ENCODE results near the gene MAML2. TPM values are rescaled to one million over a fixed set of nuclear protein-coding genes. Genes with fewer than 3 reads are reported as not detected.

Gene MAML2
- total and polyA plus RNA-seq, 9 of the 15 experiments (the other 6 are each of a cell fraction or from before 2014, with no cell fraction given): 0.79 to 6.8 (median 4.8) TPM

DNA sequence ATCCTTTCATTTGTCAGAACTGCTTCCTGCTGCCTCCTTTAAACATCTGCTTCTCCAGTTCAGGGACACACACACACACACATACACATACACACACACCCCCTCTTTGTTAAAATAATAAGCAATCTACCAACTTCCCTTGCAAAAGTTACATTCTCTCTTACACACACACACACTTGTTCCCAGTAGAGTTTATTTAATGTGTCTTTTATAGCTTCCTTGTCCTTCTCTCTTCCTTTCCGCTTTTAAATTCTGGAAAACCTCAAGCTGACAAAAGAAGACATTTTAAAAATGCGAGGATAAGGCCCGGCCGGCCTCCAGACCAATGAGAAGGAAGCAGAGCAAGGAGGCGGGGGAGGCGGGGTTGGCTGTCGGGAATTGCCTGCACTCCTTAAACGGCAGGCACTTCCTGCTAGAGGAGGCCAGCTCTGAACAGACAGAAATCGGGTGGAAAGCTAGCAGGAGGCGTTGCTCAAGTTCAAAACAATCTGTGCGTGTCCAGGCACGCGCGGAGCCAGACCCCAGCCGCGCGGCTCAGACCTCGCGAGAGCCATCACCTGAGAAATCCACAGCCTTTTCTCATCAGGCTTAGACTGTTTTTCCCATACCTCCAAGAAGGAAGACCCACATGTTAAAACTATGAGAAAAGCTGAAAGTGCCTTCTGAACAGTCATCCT lies 99.9 kb downstream of the MAML2 start (continued):
- peak; percentile 54; the same call in 1 of the 2 replicates for TF ChIP-seq ZEB2 (IDR thresholded peaks at IDR 0.05)
- TF ChIP-seq RBM15 (IDR thresholded peaks at IDR 0.05; ENCODE audit: insufficient read depth, low read length): no peak
- no peak for TF ChIP-seq CREB1 (IDR thresholded peaks at IDR 0.05)
- peak; percentile 43; the same call in 1 of the 2 replicates for TF ChIP-seq CREB1 (CRISPR knock-in tag; IDR thresholded peaks at IDR 0.05)
- TF ChIP-seq MXI1 (IDR thresholded peaks at IDR 0.05; ENCODE audit: low read depth, low read length): no peak
- TF ChIP-seq ZNF644 (tag; IDR thresholded peaks at IDR 0.05; ENCODE audit: low read depth): 0 out of 2 replicates have a peak, but pooled peaks have one; percentile 56
- TF ChIP-seq, protein P1, sequence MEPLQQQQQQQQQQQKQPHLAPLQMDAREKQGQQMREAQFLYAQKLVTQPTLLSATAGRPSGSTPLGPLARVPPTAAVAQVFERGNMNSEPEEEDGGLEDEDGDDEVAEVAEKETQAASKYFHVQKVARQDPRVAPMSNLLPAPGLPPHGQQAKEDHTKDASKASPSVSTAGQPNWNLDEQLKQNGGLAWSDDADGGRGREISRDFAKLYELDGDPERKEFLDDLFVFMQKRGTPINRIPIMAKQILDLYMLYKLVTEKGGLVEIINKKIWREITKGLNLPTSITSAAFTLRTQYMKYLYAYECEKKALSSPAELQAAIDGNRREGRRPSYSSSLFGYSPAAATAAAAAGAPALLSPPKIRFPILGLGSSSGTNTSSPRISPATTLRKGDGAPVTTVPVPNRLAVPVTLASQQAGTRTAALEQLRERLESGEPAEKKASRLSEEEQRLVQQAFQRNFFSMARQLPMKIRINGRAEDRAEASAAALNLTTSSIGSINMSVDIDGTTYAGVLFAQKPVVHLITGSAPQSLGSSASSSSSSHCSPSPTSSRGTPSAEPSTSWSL (CRISPR knock-in tag; IDR thresholded peaks at IDR 0.05; ENCODE audit: borderline replicate concordance): no peak
- TF ChIP-seq ZNF224 (CRISPR knock-in tag; IDR thresholded peaks at IDR 0.05): no peak
- peak; percentile 84 for TF ChIP-seq CXXC5 (CRISPR knock-in tag; IDR thresholded peaks at IDR 0.05)
- TF ChIP-seq, protein P2, sequence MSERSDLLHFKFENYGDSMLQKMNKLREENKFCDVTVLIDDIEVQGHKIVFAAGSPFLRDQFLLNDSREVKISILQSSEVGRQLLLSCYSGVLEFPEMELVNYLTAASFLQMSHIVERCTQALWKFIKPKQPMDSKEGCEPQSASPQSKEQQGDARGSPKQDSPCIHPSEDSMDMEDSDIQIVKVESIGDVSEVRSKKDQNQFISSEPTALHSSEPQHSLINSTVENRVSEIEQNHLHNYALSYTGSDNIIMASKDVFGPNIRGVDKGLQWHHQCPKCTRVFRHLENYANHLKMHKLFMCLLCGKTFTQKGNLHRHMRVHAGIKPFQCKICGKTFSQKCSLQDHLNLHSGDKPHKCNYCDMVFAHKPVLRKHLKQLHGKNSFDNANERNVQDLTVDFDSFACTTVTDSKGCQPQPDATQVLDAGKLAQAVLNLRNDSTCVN (CRISPR knock-in tag; IDR thresholded peaks at IDR 0.05): 0 out of 2 replicates have a peak, but pooled peaks have one; percentile 55
- peak; percentile 66 for TF ChIP-seq CEBPG (CRISPR knock-in tag; IDR thresholded peaks at IDR 0.05)
- TF ChIP-seq CEBPG (tag; conservative IDR thresholded peaks at IDR 0.05 in 1 of 2, IDR thresholded peaks at IDR 0.05 in 1 of 2): peak in 1 of 2 experiments; percentile 76; a peak in 3 of 4 replicates
- TF ChIP-seq EHMT2 (IDR thresholded peaks at IDR 0.05): peak; percentile 62; the same call in 1 of the 2 replicates
- peak; percentile 63; the same call in 1 of the 2 replicates for TF ChIP-seq GABPB1 (CRISPR knock-in tag; IDR thresholded peaks at IDR 0.05)
- TF ChIP-seq, protein P3, sequence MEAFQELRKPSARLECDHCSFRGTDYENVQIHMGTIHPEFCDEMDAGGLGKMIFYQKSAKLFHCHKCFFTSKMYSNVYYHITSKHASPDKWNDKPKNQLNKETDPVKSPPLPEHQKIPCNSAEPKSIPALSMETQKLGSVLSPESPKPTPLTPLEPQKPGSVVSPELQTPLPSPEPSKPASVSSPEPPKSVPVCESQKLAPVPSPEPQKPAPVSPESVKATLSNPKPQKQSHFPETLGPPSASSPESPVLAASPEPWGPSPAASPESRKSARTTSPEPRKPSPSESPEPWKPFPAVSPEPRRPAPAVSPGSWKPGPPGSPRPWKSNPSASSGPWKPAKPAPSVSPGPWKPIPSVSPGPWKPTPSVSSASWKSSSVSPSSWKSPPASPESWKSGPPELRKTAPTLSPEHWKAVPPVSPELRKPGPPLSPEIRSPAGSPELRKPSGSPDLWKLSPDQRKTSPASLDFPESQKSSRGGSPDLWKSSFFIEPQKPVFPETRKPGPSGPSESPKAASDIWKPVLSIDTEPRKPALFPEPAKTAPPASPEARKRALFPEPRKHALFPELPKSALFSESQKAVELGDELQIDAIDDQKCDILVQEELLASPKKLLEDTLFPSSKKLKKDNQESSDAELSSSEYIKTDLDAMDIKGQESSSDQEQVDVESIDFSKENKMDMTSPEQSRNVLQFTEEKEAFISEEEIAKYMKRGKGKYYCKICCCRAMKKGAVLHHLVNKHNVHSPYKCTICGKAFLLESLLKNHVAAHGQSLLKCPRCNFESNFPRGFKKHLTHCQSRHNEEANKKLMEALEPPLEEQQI (IDR thresholded peaks at IDR 0.05): peak; percentile 38
- TF ChIP-seq CSDE1 (IDR thresholded peaks at IDR 0.05): peak in 1 of 2 experiments; percentile 39; a peak in 1 of 4 replicates
- peak; percentile 85; the same call in 1 of the 2 replicates for TF ChIP-seq KAT7 (CRISPR knock-in tag; IDR thresholded peaks at IDR 0.05; ENCODE audit: borderline replicate concordance)
- peak; percentile 31 for TF ChIP-seq MEIS2 (IDR thresholded peaks at IDR 0.05; ENCODE audit: partially characterized antibody)
- TF ChIP-seq, protein P4, sequence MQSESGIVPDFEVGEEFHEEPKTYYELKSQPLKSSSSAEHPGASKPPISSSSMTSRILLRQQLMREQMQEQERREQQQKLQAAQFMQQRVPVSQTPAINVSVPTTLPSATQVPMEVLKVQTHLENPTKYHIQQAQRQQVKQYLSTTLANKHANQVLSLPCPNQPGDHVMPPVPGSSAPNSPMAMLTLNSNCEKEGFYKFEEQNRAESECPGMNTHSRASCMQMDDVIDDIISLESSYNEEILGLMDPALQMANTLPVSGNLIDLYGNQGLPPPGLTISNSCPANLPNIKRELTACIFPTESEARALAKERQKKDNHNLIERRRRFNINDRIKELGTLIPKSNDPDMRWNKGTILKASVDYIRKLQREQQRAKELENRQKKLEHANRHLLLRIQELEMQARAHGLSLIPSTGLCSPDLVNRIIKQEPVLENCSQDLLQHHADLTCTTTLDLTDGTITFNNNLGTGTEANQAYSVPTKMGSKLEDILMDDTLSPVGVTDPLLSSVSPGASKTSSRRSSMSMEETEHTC (IDR thresholded peaks at IDR 0.05): no peak
- peak; percentile 64 for TF ChIP-seq ARID1B (IDR thresholded peaks at IDR 0.05)
- no peak for TF ChIP-seq POLR3G (IDR thresholded peaks at IDR 0.05; ENCODE audit: extremely low read depth, insufficient read length, insufficient replicate concordance)
- TF ChIP-seq, protein P5, sequence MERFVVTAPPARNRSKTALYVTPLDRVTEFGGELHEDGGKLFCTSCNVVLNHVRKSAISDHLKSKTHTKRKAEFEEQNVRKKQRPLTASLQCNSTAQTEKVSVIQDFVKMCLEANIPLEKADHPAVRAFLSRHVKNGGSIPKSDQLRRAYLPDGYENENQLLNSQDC (CRISPR knock-in tag; IDR thresholded peaks at IDR 0.05): no peak

Measured in K562 (cell line).